ENCODE measurements around the gene SCAF8. TPM values are rescaled to one million over a fixed set of nuclear protein-coding genes. Genes with fewer than 3 reads are reported as not detected.
"Not testable (repeated sequence)": the region's sequence is repeated elsewhere in the genome, so short reads cannot be mapped to it uniquely, and the experiment has no call there.

Gene SCAF8
- total and polyA plus RNA-seq, 8 donors = 34.3 to 57.6 (median 54.7) TPM

- ATAC-seq = peak; percentile 57
- no peak for TF ChIP-seq CTCF (IDR thresholded peaks at IDR 0.05)
- Histone ChIP-seq H3K27me3 (no peaks in the 10 kb centered on the region), H3K4me3 (no peak overlapping the region), H3K9me3 (no peaks in the 10 kb centered on the region), H3K36me3 (peaks cover 4 to 40% of the 10 kb centered on the region in 2 donors), H3K27ac (no peak overlapping the region), H3K4me1 (no peaks in the 10 kb centered on the region)
- peak in 1 of 4 donors; percentile 34 for DNase-seq
- intact Hi-C loops (cut with DNase I) = loop anchor here in 1 of 2 donors (10.0 kb wide), 1 partner anchor 131 kb away; no protein-coding TSS in a partner anchor
Measured at GRCh38 chr6:154805288-154805911, 72.2 kb downstream of the SCAF8 start.

DNA sequence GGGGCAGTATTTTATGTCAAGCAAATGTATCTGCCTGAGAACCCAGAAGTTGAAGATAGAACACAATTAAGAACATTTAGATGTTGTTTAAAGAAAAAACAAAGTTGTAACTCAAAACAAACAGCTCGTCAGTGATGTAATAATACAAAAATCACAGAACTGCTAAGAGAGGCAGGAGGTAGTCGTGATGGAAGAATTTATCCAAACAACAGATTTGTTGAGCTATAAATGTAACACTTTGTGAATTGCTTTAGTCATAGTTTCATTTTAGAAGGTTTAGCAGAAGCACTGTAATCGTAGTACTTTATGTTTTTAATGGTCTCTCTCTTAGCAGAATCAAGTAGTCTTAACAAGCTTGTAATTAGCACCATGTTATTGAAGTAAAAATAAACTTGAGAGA is 73.6 kb downstream of the SCAF8 start:
- no peaks in the 10 kb centered on the region for H3K27me3 ChIP-seq
- intact Hi-C loops (cut with DNase I) = loop anchor here in 1 of 2 donors (10.0 kb wide), 1 partner anchor 132 kb away; no protein-coding TSS in a partner anchor
- ATAC-seq = no peak

GRCh38 chr6:154811663-154812062 is 78.4 kb downstream of the SCAF8 start:
- H3K36me3 ChIP-seq = peaks cover 4 to 95% of the 10 kb centered on the region in 2 donors
- H3K4me3 ChIP-seq; ATAC-seq; H3K27me3 ChIP-seq; H3K9me3 ChIP-seq; H3K27ac ChIP-seq; intact Hi-C loops (cut with DNase I); H3K4me1 ChIP-seq; DNase-seq: not testable (repeated sequence)

More for the DNA sequence above, 73.6 kb downstream of the SCAF8 start:
- no peak for TF ChIP-seq CTCF (IDR thresholded peaks at IDR 0.05)
- H3K9me3 ChIP-seq = no peaks in the 10 kb centered on the region
- H3K36me3 ChIP-seq = peaks cover 4 to 54% of the 10 kb centered on the region in 2 donors
- H3K4me3 ChIP-seq = no peak overlapping the region
- H3K4me1 ChIP-seq = no peaks in the 10 kb centered on the region
- no peak overlapping the region for H3K27ac ChIP-seq
- DNase-seq = no peak

GRCh38 chr6:154814063-154814462 is 80.8 kb downstream of the SCAF8 start:
- Histone ChIP-seq H3K4me1 (no peaks in the 10 kb centered on the region), H3K4me3 (no peak overlapping the region), H3K27ac (no peak overlapping the region), H3K27me3 (no peaks in the 10 kb centered on the region), H3K9me3 (no peaks in the 10 kb centered on the region), H3K36me3 (peaks cover 0 to 89% of the 10 kb centered on the region in 2 donors)
- no peak for ATAC-seq
- DNase-seq = no peak
- intact Hi-C loops (cut with DNase I) = no loop called here
- no peak for TF ChIP-seq CTCF (IDR thresholded peaks at IDR 0.05)

GRCh38 chr6:154815938-154816820 is 83.0 kb downstream of the SCAF8 start:
- intact Hi-C loops (cut with DNase I) = no loop called here
- no peaks in the 10 kb centered on the region for H3K27me3 ChIP-seq
- no peak overlapping the region for H3K27ac ChIP-seq
- H3K36me3 ChIP-seq = peaks cover 0 to 89% of the 10 kb centered on the region in 2 donors
- no peak for TF ChIP-seq CTCF (IDR thresholded peaks at IDR 0.05)
- DNase-seq = no peak
- H3K4me3 ChIP-seq = no peak overlapping the region
- no peaks in the 10 kb centered on the region for H3K9me3 ChIP-seq
- H3K4me1 ChIP-seq = no peaks in the 10 kb centered on the region
- no peak for ATAC-seq

Data from left lung (tissue), 10 donors.